Fibroblast of villous mesenchyme (primary cell): ENCODE measurements around the gene RNF217. TPM values are rescaled to one million over a fixed set of nuclear protein-coding genes. Genes with fewer than 3 reads are reported as not detected.
A peak's percentile ranks its signal among the peaks of the same experiment; 100 is the strongest.
"Not testable (repeated sequence)": the region's sequence is repeated elsewhere in the genome, so short reads cannot be mapped to it uniquely, and the experiment has no call there.

ENCODE experiments used
- DNase-seq: peaks from one replicate; pipeline ENCODE4 v3.0.0-alpha.2; 2010; ENCODE audit warnings: low read depth
- H3K4me3 ChIP-seq: 2 replicates; pipeline ENCODE4 v1.5.1; 2011; ENCODE audit warnings: low read depth, mild to moderate bottlenecking, low read length
- CTCF ChIP-seq: IDR thresholded peaks from 2 replicates; pipeline ENCODE4 v1.5.1; 2012; ENCODE audit warnings: low read depth, mild to moderate bottlenecking, low read length; ENCODE audit not compliant: insufficient read depth
- total RNA-seq: library from RNA; depleted of rRNA; stranded (reverse); fragments of >200 nt; gene quantifications from 2 replicates; pipeline ENCODE4 v1.2.3, GENCODE V29; 2012

Gene RNF217
- total RNA-seq, 1 donor, result 25.5 TPM

GRCh38 chr6:124962639-124963415 lies 590 bp downstream of the RNF217 start:
- H3K4me3 ChIP-seq, result peak overlapping the region; percentile 82
- DNase-seq, result peak; percentile 48
- TF ChIP-seq CTCF, result peak; percentile 4

- DNase-seq, result peak; percentile 67
- H3K4me3 ChIP-seq, result peak overlapping the region; percentile 82
- no peak for TF ChIP-seq CTCF
Measured at GRCh38 chr6:124963416-124963785, 1.2 kb downstream of the RNF217 start.

DNA sequence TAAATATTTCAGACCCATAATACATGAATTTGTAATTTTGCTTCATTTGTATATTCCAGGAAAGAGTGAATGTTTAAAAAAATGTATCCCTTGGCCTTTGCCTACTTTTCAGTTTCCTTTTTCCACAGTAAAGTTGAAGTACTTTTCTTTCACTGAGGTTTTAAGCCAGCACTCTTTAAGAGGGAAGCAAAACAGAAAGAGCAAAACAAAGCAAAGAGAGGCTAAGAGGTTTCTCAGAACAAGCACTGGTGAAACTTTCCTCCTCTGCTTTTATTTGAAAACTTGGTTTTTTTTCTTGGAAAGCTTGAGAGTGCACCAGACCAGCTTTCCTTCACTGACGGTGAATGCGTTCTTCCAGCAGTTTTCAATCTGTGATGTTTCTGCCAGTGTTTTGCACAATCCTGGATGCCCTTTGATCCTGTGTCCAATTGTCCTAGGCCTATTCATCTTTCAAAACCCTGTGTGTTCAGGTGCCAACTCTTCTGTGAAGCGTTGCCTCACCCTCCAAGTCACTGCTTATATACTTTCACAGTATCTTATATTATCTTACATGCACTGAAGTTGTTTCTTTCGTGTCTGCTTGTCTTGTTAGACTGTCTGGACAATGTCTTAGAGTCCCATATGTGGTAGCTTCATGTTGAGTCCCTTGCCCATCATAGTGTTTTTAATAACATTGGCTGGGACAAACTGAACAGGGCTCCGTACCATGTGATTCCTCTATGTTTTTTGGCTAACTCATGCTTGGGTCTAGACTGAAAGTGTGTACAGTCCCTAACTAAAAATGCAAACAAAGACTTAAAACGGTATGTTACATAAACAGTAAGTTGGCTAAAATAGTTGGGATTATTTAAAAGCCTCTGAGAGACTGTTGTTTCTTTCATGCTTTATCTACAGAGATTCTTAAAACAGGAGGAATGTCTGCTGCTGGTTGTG lies 1.9 kb downstream of the RNF217 start:
- TF ChIP-seq CTCF, result no peak
- H3K4me3 ChIP-seq, result peak overlapping the region; percentile 82
- peak; percentile 75 for DNase-seq

DNA sequence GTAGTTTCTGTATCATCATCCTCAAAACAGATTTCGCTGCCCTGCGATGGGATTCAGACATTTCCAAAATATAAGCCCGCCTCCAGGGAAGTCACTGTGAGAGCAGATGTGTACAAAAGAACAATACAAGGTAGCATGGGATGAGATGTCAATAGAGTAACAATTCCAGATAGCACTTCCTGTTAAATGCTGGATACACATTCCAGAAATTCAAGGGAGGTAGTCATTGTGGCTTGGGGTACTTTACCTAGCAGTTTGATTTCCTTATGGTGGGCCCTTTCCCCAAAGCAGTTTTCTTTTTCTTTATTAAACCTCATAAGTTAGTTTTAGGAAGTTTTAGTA lies 2.5 kb downstream of the RNF217 start:
- peak overlapping the region; percentile 82 for H3K4me3 ChIP-seq
- DNase-seq, result no peak
- no peak for TF ChIP-seq CTCF

- peak overlapping the region; percentile 10 for H3K4me3 ChIP-seq
Measured at GRCh38 chr6:124965424-124965850, 3.2 kb downstream of the RNF217 start.

DNA sequence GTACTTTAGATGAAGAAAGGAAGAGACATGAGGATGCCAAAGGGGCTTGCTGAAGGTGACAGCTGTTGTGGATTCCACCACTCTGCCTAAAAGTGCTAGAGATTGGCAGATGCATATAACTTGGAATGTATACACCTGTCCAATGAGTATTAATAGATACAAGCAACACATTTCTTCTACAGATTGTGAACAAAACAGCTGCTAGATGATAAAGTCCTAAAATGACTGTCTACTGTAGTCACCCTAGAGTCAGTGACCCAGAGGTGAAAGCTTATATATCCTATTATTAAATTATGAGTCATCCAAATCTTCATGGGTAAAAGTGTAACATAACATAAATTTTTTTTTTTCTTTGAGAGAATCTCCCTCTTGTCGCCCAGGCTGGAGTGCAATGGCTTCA lies 5.2 kb downstream of the RNF217 start:
- no peak for DNase-seq
- no peak overlapping the region for H3K4me3 ChIP-seq
- TF ChIP-seq CTCF, result no peak

More at GRCh38 chr6:124965424-124965850, 3.2 kb downstream of the RNF217 start:
- DNase-seq, result not testable (repeated sequence)

DNA sequence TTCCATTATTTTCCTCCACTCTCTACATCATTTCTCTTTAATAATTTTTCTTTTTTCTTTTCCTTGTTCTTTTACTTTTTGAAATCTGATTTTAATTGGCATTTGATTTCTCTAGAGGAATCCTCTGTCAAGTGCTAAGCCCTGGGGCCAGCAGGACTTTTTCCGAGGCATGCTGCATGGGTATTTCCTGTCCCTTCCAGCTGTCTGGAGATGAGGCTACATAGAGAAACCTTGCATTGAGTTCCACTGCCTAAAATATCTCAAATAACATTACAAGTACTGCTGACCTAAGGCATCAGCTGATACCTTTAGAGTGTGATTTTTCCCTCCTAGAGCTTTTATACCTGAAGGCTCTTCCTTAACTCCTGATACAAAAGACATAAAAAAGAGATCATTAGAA lies 6.2 kb downstream of the RNF217 start:
- no peak overlapping the region for H3K4me3 ChIP-seq
- DNase-seq, result no peak
- no peak for TF ChIP-seq CTCF
